Fibroblast of lung (primary cell): Measurements from ENCODE around the gene FKTN.

Source experiments
- EZH2 ChIP-seq: IDR thresholded peaks from 2 replicates; pipeline ENCODE4 v1.5.1; 2012; ENCODE audit warnings: low read length, control low read depth, mild to moderate bottlenecking; ENCODE audit errors: missing control alignments
- TF ChIP-seq, protein P1 (sequence below), 2 donors: IDR thresholded peaks in 1 of 2; conservative IDR thresholded peaks in 1 of 2; 1 replicate in 1 of 2; 2 replicates in 1 of 2; pipeline ENCODE4 v1.5.1; 2011 to 2012; ENCODE audit warnings: low read length in 2 of 2, control low read depth in 1 of 2, inconsistent platforms in 1 of 2, low read depth in 1 of 2, mild to moderate bottlenecking in 1 of 2

DNA sequence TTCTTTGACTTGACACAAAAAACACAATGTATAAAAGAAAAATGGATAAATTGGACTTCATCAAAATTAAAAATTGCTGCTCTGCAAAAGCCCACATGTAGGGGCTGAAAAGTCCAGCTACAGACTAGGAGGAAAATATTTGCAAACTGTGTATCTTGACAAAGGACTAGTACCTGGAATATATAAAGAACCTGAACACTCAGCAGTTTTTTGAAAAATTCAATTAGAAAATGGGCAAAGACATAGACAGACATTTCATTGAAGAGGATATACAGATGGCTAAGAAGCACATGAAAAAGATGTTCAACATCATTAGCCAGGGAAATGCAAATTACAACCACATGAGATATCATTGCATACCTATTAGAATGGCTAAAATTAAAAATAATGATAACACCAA is 85.9 kb downstream of the FKTN start:
- TF ChIP-seq, protein P1, sequence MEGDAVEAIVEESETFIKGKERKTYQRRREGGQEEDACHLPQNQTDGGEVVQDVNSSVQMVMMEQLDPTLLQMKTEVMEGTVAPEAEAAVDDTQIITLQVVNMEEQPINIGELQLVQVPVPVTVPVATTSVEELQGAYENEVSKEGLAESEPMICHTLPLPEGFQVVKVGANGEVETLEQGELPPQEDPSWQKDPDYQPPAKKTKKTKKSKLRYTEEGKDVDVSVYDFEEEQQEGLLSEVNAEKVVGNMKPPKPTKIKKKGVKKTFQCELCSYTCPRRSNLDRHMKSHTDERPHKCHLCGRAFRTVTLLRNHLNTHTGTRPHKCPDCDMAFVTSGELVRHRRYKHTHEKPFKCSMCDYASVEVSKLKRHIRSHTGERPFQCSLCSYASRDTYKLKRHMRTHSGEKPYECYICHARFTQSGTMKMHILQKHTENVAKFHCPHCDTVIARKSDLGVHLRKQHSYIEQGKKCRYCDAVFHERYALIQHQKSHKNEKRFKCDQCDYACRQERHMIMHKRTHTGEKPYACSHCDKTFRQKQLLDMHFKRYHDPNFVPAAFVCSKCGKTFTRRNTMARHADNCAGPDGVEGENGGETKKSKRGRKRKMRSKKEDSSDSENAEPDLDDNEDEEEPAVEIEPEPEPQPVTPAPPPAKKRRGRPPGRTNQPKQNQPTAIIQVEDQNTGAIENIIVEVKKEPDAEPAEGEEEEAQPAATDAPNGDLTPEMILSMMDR (conservative IDR thresholded peaks at IDR 0.05 in 1 of 2, IDR thresholded peaks at IDR 0.05 in 1 of 2; ENCODE audit: low read depth in 1 of 2, low read length in 2 of 2): no peak
- TF ChIP-seq EZH2: no peak
